ENCODE data around the gene CHTF8.

DNA sequence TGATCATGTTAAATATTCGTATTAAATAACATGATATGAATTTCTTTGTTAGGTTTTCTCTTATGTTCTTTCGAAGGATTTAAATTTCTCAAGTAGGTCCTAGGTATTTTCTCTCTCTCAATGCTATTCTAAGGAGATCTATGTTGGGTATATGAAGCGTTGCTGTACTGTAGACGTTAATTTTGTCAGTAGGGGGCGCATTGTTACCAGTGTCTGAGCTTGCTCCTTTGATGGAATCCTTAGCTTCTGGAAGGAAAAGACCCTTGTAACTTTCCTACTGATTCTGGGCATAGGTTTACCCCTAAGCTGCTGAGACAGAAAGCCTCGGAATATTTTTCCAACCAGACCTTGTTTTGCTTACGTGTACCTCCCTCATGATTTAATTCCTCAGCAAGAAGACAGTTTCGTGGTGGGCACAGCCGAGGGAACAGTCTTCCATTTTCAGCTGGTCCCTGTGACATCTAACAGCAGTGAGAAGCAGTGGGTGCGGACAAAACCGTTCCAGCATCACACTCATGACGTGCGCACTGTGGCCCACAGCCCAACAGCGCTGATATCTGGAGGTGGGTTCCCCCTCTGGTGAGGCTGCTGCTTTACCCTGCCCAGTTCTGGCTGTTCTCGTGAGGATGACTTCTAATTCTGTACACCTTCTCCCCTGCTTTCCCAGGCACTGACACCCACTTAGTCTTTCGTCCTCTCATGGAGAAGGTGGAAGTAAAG lies 17.9 kb upstream of the CHTF8 start:
- TF ChIP-seq, protein P1, sequence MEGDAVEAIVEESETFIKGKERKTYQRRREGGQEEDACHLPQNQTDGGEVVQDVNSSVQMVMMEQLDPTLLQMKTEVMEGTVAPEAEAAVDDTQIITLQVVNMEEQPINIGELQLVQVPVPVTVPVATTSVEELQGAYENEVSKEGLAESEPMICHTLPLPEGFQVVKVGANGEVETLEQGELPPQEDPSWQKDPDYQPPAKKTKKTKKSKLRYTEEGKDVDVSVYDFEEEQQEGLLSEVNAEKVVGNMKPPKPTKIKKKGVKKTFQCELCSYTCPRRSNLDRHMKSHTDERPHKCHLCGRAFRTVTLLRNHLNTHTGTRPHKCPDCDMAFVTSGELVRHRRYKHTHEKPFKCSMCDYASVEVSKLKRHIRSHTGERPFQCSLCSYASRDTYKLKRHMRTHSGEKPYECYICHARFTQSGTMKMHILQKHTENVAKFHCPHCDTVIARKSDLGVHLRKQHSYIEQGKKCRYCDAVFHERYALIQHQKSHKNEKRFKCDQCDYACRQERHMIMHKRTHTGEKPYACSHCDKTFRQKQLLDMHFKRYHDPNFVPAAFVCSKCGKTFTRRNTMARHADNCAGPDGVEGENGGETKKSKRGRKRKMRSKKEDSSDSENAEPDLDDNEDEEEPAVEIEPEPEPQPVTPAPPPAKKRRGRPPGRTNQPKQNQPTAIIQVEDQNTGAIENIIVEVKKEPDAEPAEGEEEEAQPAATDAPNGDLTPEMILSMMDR (IDR thresholded peaks at IDR 0.05; ENCODE audit: low read depth, low read length), result peak; percentile 91
- no peak for TF ChIP-seq EZH2phosphoT487 (IDR thresholded peaks at IDR 0.05; ENCODE audit: low read depth)
